Small intestine (tissue), 16 donors: ENCODE results near the gene HSD3B7. TPM values are rescaled to one million over a fixed set of nuclear protein-coding genes. Genes with fewer than 3 reads are reported as not detected.
"Not testable (repeated sequence)": the region's sequence is repeated elsewhere in the genome, so short reads cannot be mapped to it uniquely, and the experiment has no call there.

Experiments
- DNase-seq, 2 donors: peaks; one replicate each; pipeline versions ENCODE4 v3.0.0 to v3.0.0-alpha.2; 2013
- FAIRE-seq: peaks from 2 replicates; lab custom pipeline; 2012; peaks lifted over from hg19 to GRCh38; lab: Jason Lieb, UNC
- H3K27ac ChIP-seq, 3 donors: one replicate each; pipeline ENCODE4 v1.5.1; 2013; ENCODE audit warnings: low read length in 2 of 3, mild to moderate bottlenecking in 2 of 3, control low read depth in 1 of 3, inconsistent platforms in 1 of 3, low read depth in 1 of 3, moderate library complexity in 1 of 3
- H3K27me3 ChIP-seq, 3 donors: one replicate each; pipeline ENCODE4 v1.6.1; 2013; ENCODE audit warnings: low read length in 3 of 3, inconsistent platforms in 1 of 3; ENCODE audit not compliant: control insufficient read depth in 3 of 3, insufficient read depth in 3 of 3
- H3K36me3 ChIP-seq, 3 donors: one replicate each; pipeline ENCODE4 v1.6.1; 2013; ENCODE audit warnings: low read length in 3 of 3, inconsistent platforms in 1 of 3, low read depth in 1 of 3, mild to moderate bottlenecking in 1 of 3, moderate library complexity in 1 of 3; ENCODE audit not compliant: control insufficient read depth in 3 of 3, insufficient read depth in 2 of 3
- H3K4me1 ChIP-seq, 3 donors: one replicate each; pipeline ENCODE4 v1.6.1; 2013; ENCODE audit warnings: low read length in 2 of 3, inconsistent platforms in 1 of 3, low read depth in 1 of 3, mild to moderate bottlenecking in 1 of 3, moderate library complexity in 1 of 3; ENCODE audit not compliant: control insufficient read depth in 3 of 3, insufficient read depth in 2 of 3
- H3K4me3 ChIP-seq, 3 donors: one replicate each; pipeline ENCODE4 v1.5.1; 2013; ENCODE audit warnings: low read length in 3 of 3, control low read depth in 1 of 3, inconsistent platforms in 1 of 3, low read depth in 1 of 3, mild to moderate bottlenecking in 1 of 3, moderate library complexity in 1 of 3
- H3K9me3 ChIP-seq, 2 donors: one replicate each; pipeline ENCODE4 v1.6.1; 2013; ENCODE audit warnings: low read depth in 1 of 2, low read length in 1 of 2; ENCODE audit not compliant: control insufficient read depth in 2 of 2, insufficient read depth in 1 of 2
- WGBS, 3 donors: extraction: QIAGEN DNeasy Blood & Tissue Kit; methylation state at CpG; one replicate each; pipeline ENCODE4 v1.1.7; 2013; 5-methylcytosine and 5-hydroxymethylcytosine counted together
- long read RNA-seq, 10 donors: transcript quantifications; one replicate each; lab custom pipeline, GENCODE V29; 2026
- polyA plus RNA-seq, 4 donors: library from polyadenylated mRNA; stranded (reverse) in 3 of 4; unstranded in 1 of 4; fragments of 200-250 nt in 3 of 4; fragments of 120-200 nt in 1 of 4; gene quantifications; one replicate each; pipeline versions ENCODE4 v1.2.1 to v1.2.3, GENCODE V29; 2013
- donor health status: healthy with polysubstance abuse.
- donor health status: control.
- donor health status: control.
- donor health status: Bipolar disorder and iron deficiency.
- donor health status: healthy.

The HSD3B7 gene
- 10 to 100 TPM; 15.9 to 48.9 (median 23.2) TPM for polyA plus RNA-seq
- long read RNA-seq, donor 1 = 0 reads
- long read RNA-seq, donor 2 = 0 reads
- long read RNA-seq, donor 3, partial matches to known transcripts = 0 of 1 reads
- long read RNA-seq, donor 3, other reads (novel, unspliced or antisense) = 0 of 1 reads
- long read RNA-seq, donor 4 = 0 reads
- long read RNA-seq, donor 5, partial matches to known transcripts = 0 of 1 reads
- long read RNA-seq, donor 5, other reads (novel, unspliced or antisense) = 0 of 1 reads
- long read RNA-seq, donor 6, partial matches to known transcripts = 0 of 3 reads
- long read RNA-seq, donor 6, other reads (novel, unspliced or antisense) = 0 of 3 reads
- long read RNA-seq, donor 7 = 0 reads
- long read RNA-seq, donor 8, partial matches to known transcripts = 0 of 1 reads
- long read RNA-seq, donor 8, other reads (novel, unspliced or antisense) = 0 of 1 reads
- long read RNA-seq, donor 9, partial matches to known transcripts = 0 of 1 reads
- long read RNA-seq, donor 9, other reads (novel, unspliced or antisense) = 0 of 1 reads
- long read RNA-seq, donor 10, partial matches to known transcripts = 0 of 4 reads
- long read RNA-seq, donor 10, other reads (novel, unspliced or antisense) = 0 of 4 reads

DNA sequence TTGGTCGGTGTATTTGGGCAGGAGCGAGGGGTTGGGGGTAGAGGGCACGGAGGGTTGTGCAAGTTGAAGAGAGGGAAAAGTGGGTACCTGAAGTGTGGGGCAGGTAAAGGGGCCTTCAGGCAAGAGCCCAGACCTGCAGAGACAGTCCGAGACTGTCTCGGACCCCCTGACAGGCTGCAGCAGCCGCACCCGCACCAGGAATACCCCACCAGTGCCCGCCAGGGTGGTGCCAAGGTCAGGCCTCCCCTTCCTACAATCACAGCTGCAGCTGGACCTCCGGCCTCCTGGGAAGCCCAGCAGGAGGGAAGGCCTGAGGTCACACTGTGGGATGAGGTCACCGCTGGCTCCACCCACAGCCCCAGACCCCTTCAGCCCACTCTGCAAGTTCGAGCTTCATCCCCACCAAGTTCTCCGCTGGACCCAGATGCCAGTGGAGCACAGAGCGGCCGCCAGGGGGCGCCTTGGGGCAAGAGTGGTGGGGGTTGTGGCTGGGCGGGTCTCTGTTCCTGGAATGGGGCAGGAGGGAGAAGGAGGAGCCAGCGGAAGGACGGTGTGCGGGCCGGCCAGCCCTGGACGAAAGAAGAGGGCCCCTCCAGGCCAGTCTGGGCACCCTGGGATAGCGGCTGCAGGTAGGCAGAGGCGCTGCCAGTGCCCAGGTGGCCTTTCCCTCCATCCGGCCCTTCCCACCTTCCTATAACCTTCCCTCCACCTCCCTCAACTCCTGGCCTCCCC lies at the start of gene HSD3B7:
HSD3B7 (plus strand) TSS at position 539 of the 732 bp plus-strand sequence. CDS start 452 bp downstream, outside the sequence.
- FAIRE-seq (no peak), DNase-seq (peak; percentile 85 to 91)
- Histone ChIP-seq H3K27ac (peak within 1 kb of the TSS; percentile 56 to 84 (median 83)), H3K9me3 (no peaks in the 10 kb centered on the region), H3K4me1 (peaks cover 0 to 8% (median 0%) of the 10 kb centered on the region in 3 donors), H3K36me3 (peaks cover 5 to 75% (median 17%) of the 10 kb centered on the region in 3 donors), H3K4me3 (peak within 1 kb of the TSS in 2 of 3 donors; percentile 40 to 61), H3K27me3 (no peaks in the 10 kb centered on the region)
- WGBS, 3 donors = 25 to 36% (median 29%) methylated on average over 16 to 24 of the region's 24 CpGs

DNA sequence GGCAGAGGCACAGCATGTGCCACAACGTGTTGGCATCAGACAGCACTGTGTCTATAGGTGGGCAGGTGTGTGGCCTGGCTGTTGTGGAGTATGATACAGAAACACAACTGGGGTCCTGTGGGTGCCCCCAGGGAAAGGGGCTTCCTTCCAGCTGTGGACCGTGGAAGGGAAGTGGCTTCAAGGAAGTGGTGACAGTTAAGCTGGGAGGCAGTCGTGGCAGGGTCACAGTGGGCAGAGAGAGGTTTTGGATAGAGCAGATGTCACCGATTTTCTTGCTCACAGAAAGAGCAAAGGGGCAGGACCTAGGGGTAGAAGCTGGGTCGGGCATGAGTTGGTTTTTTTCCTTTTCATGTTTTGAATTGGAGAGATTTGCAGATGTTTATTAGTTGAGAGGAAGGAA lies 47.3 kb upstream of the HSD3B7 start:
- 47 to 68% (median 50%) methylated on average over 5 of the region's 5 CpGs for WGBS, 3 donors
- Histone ChIP-seq H3K27ac (no peak overlapping the region), H3K9me3 (no peaks in the 10 kb centered on the region), H3K27me3 (no peaks in the 10 kb centered on the region), H3K4me1 (peaks cover 0 to 14% (median 5%) of the 10 kb centered on the region in 3 donors), H3K36me3 (peaks cover 0 to 80% (median 2%) of the 10 kb centered on the region in 3 donors), H3K4me3 (no peak overlapping the region)
- FAIRE-seq (no peak), DNase-seq (no peak)

DNA sequence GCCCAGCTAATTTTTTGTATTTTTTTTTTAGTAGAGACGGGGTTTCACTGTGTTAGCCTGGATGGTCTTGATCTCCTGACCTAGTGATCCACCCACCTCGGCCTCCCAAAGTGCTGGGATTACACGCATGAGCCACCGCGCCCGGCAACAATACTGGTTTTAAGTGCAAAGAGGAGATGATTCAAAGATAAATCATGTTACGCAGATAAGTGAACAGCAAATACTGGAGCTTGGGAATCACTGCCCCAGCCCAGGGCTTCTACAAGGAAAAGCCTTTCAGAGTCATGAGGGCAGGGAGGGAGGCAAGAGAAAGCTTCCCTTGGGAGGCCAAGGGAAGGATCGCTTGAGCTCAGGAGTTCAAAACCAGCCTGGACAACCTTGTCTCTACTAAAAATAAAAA lies 45.4 kb upstream of the HSD3B7 start:
- H3K27me3 ChIP-seq, H3K9me3 ChIP-seq, FAIRE-seq, DNase-seq, H3K4me3 ChIP-seq, H3K27ac ChIP-seq: not testable (repeated sequence)
- Histone ChIP-seq H3K36me3 (peaks cover 0 to 78% (median 2%) of the 10 kb centered on the region in 3 donors), H3K4me1 (peaks cover 0 to 22% (median 5%) of the 10 kb centered on the region in 3 donors)
- 92 to 94% (median 93%) methylated on average over 8 of the region's 8 CpGs for WGBS, 3 donors

DNA sequence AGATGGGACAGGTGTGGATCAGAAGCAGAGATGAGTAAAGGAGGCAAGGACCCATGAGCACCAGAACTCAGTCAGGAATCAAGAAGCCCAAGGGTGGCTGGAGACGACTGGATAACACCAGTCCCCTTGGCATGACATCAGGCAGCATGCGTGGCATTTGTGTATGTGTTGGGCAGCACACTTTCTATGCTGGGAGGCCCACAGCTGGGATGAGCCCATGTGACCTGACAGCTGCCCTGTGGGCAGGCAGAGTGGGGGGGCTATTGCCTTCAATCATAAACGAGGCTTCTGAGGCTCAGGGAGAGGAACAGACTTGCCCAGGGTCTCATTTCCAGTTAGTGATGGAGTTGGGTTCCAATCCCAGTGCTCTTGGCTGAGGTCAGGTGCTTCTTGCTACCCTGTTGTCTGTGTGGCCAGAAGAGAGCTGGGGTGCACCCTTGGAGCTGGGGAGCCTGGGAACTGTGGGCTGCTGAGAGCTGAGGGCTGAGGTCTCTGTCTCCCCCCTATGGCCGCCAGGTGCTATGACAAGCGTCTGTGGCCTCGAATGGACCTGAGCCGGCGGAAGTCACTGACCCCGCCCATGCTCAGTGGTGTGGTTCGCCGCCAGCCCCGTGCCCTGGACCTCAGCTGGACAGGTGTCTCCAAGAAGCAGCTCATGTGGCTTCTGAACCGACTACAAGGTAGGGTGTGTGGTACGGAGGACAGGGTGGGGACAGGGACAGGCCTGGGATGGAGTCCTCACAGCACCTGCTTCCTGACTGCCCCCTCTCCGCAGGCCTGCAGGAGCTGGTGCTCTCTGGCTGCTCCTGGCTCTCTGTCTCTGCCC lies 43.2 kb upstream of the HSD3B7 start:
- Histone ChIP-seq H3K4me1 (peaks cover 0 to 22% (median 5%) of the 10 kb centered on the region in 3 donors), H3K9me3 (no peaks in the 10 kb centered on the region), H3K27me3 (no peaks in the 10 kb centered on the region), H3K36me3 (peaks cover 0 to 79% (median 2%) of the 10 kb centered on the region in 3 donors), H3K4me3 (peak overlapping the region in 1 of 3 donors; percentile 15), H3K27ac (peak overlapping the region; percentile 68 to 88 (median 74))
- DNase-seq (peak; percentile 87 to 91), FAIRE-seq (no peak)
- 12 to 21% (median 13%) methylated on average over 15 of the region's 15 CpGs for WGBS, 3 donors

DNA sequence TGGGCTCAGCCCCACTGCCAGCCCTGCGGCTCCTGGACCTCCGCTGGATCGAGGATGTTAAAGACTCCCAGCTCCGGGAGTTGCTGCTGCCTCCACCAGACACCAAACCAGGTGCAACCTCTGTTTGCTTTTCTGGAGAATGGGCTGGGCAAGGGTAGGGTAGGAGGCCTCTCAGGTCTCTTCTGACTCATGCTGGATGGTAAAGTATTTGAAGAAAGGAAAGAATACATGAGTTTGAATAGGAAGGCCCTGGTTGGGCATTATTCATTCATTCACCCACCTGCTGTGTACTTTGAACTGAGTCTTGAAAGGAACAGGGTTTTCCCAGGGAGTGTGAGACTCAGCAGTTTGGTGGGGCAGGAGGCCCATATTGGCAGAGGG lies 42.6 kb upstream of the HSD3B7 start:
- H3K4me3 ChIP-seq = peak overlapping the region in 1 of 3 donors; percentile 15
- 32 to 69% (median 54%) methylated on average over 4 of the region's 4 CpGs for WGBS, 3 donors

DNA sequence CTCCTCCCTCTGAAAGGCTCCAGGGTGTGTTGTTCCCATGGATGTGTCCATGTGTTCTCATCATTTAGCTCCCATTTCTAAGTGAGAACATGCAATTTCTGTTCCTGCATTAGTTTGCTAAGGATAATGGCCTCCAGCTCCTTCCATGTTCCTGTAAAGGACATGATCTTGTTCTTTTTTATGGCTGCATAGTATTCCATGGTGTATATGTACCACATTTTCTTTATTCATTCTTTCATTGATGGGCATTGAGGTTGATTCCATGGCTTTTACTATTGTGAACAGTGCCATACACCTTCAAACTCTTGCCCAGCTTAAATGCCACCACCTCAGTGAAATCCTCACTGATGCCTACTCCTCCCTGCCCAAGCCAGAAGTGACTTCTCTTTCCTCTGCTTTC lies 40.7 kb upstream of the HSD3B7 start:
- Histone ChIP-seq H3K27ac (no peak overlapping the region), H3K4me1 (peaks cover 0 to 30% (median 5%) of the 10 kb centered on the region in 3 donors), H3K4me3 (no peak overlapping the region), H3K27me3 (no peaks in the 10 kb centered on the region), H3K36me3 (peaks cover 0 to 72% (median 2%) of the 10 kb centered on the region in 3 donors), H3K9me3 (no peaks in the 10 kb centered on the region)
- no peak for FAIRE-seq
- no peak for DNase-seq

More for the DNA sequence above, 42.6 kb upstream of the HSD3B7 start:
- peaks cover 0 to 78% (median 2%) of the 10 kb centered on the region in 3 donors for H3K36me3 ChIP-seq
- H3K4me1 ChIP-seq = peaks cover 0 to 22% (median 5%) of the 10 kb centered on the region in 3 donors
- H3K27me3 ChIP-seq = no peaks in the 10 kb centered on the region
- peak overlapping the region; percentile 68 to 88 (median 74) for H3K27ac ChIP-seq
- no peaks in the 10 kb centered on the region for H3K9me3 ChIP-seq
- DNase-seq (peak; percentile 63 to 75), FAIRE-seq (no peak)

DNA sequence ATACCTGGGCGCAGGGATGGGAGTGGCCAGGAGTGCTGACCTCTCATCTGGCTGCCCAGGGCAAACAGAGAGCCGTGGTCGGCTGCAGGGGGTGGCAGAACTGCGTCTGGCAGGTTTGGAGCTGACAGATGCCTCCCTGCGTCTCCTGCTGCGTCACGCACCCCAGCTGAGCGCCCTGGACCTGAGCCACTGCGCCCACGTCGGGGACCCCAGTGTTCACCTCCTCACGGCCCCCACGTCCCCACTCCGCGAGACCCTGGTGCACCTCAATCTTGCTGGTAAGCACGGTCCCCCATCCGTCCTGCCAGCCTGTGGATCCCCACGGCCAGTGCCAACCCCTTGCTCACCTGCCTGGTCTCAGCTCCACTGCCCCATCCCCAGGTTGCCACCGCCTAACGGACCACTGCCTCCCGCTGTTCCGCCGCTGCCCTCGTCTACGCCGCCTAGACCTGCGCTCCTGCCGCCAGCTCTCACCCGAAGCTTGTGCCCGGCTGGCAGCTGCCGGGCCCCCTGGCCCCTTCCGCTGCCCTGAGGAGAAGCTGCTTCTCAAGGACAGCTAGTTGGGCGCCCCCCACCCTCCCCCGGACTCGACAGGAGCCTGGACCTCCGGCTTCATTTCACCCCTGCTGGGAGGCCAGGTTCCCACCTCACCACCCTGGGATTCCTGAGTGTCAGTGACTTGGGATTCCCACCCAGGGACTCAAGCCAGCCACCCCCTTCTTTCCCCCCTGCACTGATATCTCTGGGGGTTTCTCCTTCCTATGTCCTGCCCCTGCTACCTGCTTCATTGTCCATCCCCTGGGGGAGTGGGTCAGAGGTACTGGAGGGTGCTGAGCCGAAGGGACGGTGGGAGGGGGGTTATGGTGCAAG lies 38.1 kb upstream of the HSD3B7 start:
- H3K27ac ChIP-seq = no peak overlapping the region
- H3K9me3 ChIP-seq = no peaks in the 10 kb centered on the region
- no peak for FAIRE-seq
- 91 to 92% (median 92%) methylated on average over 33 to 38 of the region's 38 CpGs for WGBS, 3 donors
- no peak for DNase-seq
- no peak overlapping the region for H3K4me3 ChIP-seq
- H3K27me3 ChIP-seq = no peaks in the 10 kb centered on the region
- peaks cover 0 to 39% (median 5%) of the 10 kb centered on the region in 3 donors for H3K4me1 ChIP-seq
- H3K36me3 ChIP-seq = peaks cover 0 to 62% (median 0%) of the 10 kb centered on the region in 3 donors
